Mesenchymal stem cell (in vitro differentiated cells and primary cell): ENCODE results near the gene PTPN14.

Experiments used
- DNase-seq: peaks from one replicate; pipeline ENCODE4 v3.0.0-alpha.2; 2013
- H2AFZ ChIP-seq: one replicate; pipeline ENCODE4 v1.6.1; 2013; ENCODE audit warnings: low read depth, mild to moderate bottlenecking, control low read depth, inconsistent platforms, low read length, moderate library complexity
- H2AK5ac ChIP-seq: 2 replicates; pipeline ENCODE4 v1.6.1; 2013; ENCODE audit warnings: low read length, moderate library complexity, mild to moderate bottlenecking, inconsistent platforms; ENCODE audit not compliant: severe bottlenecking
- H2BK120ac ChIP-seq: one replicate; pipeline ENCODE4 v1.6.1; 2013; ENCODE audit warnings: low read depth, mild to moderate bottlenecking, inconsistent platforms, low read length, moderate library complexity
- H2BK12ac ChIP-seq, 2 experiments: one replicate each; pipeline ENCODE4 v1.6.1; 2013; ENCODE audit warnings: inconsistent platforms in 2 of 2, low read length in 2 of 2, mild to moderate bottlenecking in 2 of 2, moderate library complexity in 2 of 2, control low read depth in 1 of 2
- H2BK15ac ChIP-seq: one replicate; pipeline ENCODE4 v1.6.1; 2013; ENCODE audit warnings: mild to moderate bottlenecking, low read depth, inconsistent platforms; ENCODE audit not compliant: poor library complexity, severe bottlenecking
- H2BK5ac ChIP-seq: 2 replicates; pipeline ENCODE4 v1.6.1; 2013; ENCODE audit warnings: low read depth, mild to moderate bottlenecking, low read length, control low read depth, inconsistent platforms; ENCODE audit not compliant: poor library complexity, severe bottlenecking
- H3K14ac ChIP-seq, 2 experiments: one replicate each; pipeline ENCODE4 v1.6.1; 2013; ENCODE audit warnings: inconsistent platforms in 2 of 2, low read length in 2 of 2, control low read depth in 1 of 2, mild to moderate bottlenecking in 1 of 2, moderate library complexity in 1 of 2
- H3K18ac ChIP-seq, 2 experiments: one replicate each; pipeline ENCODE4 v1.6.1; 2013; ENCODE audit warnings: inconsistent platforms in 2 of 2, low read length in 2 of 2, control low read depth in 1 of 2, low read depth in 1 of 2, mild to moderate bottlenecking in 1 of 2
- H3K23ac ChIP-seq, 2 experiments: one replicate each; pipeline ENCODE4 v1.6.1; 2013; ENCODE audit warnings: inconsistent platforms in 2 of 2, low read length in 2 of 2, mild to moderate bottlenecking in 2 of 2, moderate library complexity in 2 of 2, control low read depth in 1 of 2
- H3K27ac ChIP-seq: 2 replicates; pipeline ENCODE4 v1.5.1; 2013; ENCODE audit warnings: mild to moderate bottlenecking, moderate library complexity, low read length, control low read depth, inconsistent platforms; ENCODE audit not compliant: poor library complexity, severe bottlenecking
- H3K27me3 ChIP-seq, 2 experiments: 2 replicates each; pipeline versions ENCODE4 v1.6.1 to v1.7.0; 2013; ENCODE audit warnings: low read length in 2 of 2, mild to moderate bottlenecking in 2 of 2, moderate library complexity in 2 of 2, control low read depth in 1 of 2, inconsistent platforms in 1 of 2; ENCODE audit not compliant: control insufficient read depth in 1 of 2, insufficient read depth in 1 of 2
- H3K36me3 ChIP-seq, 2 experiments: 2 replicates each; pipeline versions ENCODE4 v1.6.1 to v1.7.0; 2013; ENCODE audit warnings: low read length in 2 of 2, control low read depth in 1 of 2, inconsistent platforms in 1 of 2, low read depth in 1 of 2, mild to moderate bottlenecking in 1 of 2; ENCODE audit not compliant: insufficient read depth in 2 of 2, control insufficient read depth in 1 of 2
- H3K4ac ChIP-seq, 2 experiments: one replicate each; pipeline ENCODE4 v1.6.1; 2013; ENCODE audit warnings: inconsistent platforms in 2 of 2, low read length in 2 of 2, mild to moderate bottlenecking in 2 of 2, moderate library complexity in 2 of 2, control low read depth in 1 of 2, low read depth in 1 of 2
- H3K4me1 ChIP-seq: 2 replicates; pipeline ENCODE4 v1.6.1; 2013; ENCODE audit warnings: low read depth, low read length, control low read depth; ENCODE audit not compliant: control insufficient read depth, insufficient read depth
- H3K4me2 ChIP-seq: 2 replicates; pipeline ENCODE4 v1.6.1; 2013; ENCODE audit warnings: low read length, mild to moderate bottlenecking, inconsistent platforms; ENCODE audit not compliant: poor library complexity, severe bottlenecking
- H3K4me3 ChIP-seq, 2 experiments: 2 replicates each; pipeline versions ENCODE4 v1.5.1 to v1.7.0; 2013; ENCODE audit warnings: low read length in 2 of 2, mild to moderate bottlenecking in 2 of 2, control low read depth in 1 of 2, low read depth in 1 of 2; ENCODE audit not compliant: insufficient read depth in 1 of 2
- H3K79me1 ChIP-seq: replicated peaks from 2 replicates; pipeline ENCODE4 v1.6.1; 2013; ENCODE audit warnings: mild to moderate bottlenecking, control low read depth, low read length, inconsistent platforms; ENCODE audit not compliant: poor library complexity, severe bottlenecking
- H3K9ac ChIP-seq: 2 replicates; pipeline ENCODE4 v1.7.0; 2013; ENCODE audit warnings: mild to moderate bottlenecking, low read length, moderate library complexity
- H3K9me3 ChIP-seq: 2 replicates; pipeline ENCODE4 v1.7.0; 2013; ENCODE audit warnings: mild to moderate bottlenecking, low read length; ENCODE audit not compliant: control insufficient read depth
- H4K8ac ChIP-seq: one replicate; pipeline ENCODE4 v1.6.1; 2013; ENCODE audit warnings: inconsistent platforms, mild to moderate bottlenecking, low read length, moderate library complexity
- H4K91ac ChIP-seq: one replicate; pipeline ENCODE4 v1.6.1; 2013; ENCODE audit warnings: mild to moderate bottlenecking, low read length, inconsistent platforms
- WGBS: methylation state at CpG from one replicate; pipeline ENCODE4 v1.1.7; 2013; ENCODE audit warnings: mixed read lengths; 5-methylcytosine and 5-hydroxymethylcytosine counted together

PTPN14 gene

GRCh38 chr1:214540324-214540723 is 11.1 kb downstream of the PTPN14 start:
- DNase-seq = no peak
- H3K18ac ChIP-seq = no peak overlapping the region
- 46% methylated on average over 2 of the region's 5 CpGs for WGBS
- no peak overlapping the region for H2BK12ac ChIP-seq
- H2BK15ac ChIP-seq = no peak overlapping the region
- peak overlapping the region; percentile 45 for H3K4me2 ChIP-seq
- H3K4ac ChIP-seq = no peak overlapping the region
- H3K27ac ChIP-seq = no peak overlapping the region
- H3K36me3 ChIP-seq = peaks cover 4 to 7% of the 10 kb centered on the region in 2 experiments
- H4K91ac ChIP-seq = no peak overlapping the region
- H2AFZ ChIP-seq = no peak overlapping the region
- H2AK5ac ChIP-seq = no peak overlapping the region
- no peaks in the 10 kb centered on the region for H3K79me1 ChIP-seq
- H2BK120ac ChIP-seq = no peak overlapping the region
- no peaks in the 10 kb centered on the region for H3K9me3 ChIP-seq
- no peak overlapping the region for H3K14ac ChIP-seq
- no peak overlapping the region for H4K8ac ChIP-seq
- no peaks in the 10 kb centered on the region for H3K27me3 ChIP-seq
- H3K9ac ChIP-seq = no peak overlapping the region
- H3K4me1 ChIP-seq = peaks cover 14% of the 10 kb centered on the region
- H2BK5ac ChIP-seq = no peak overlapping the region
- H3K23ac ChIP-seq = no peak overlapping the region
- no peak overlapping the region for H3K4me3 ChIP-seq

GRCh38 chr1:214538496-214538895 is 12.9 kb downstream of the PTPN14 start:
- no peak overlapping the region for H2AFZ ChIP-seq
- no CpG with 5 or more reads among the region's 3 CpGs for WGBS
- H3K27ac ChIP-seq = no peak overlapping the region
- no peak for DNase-seq
- no peaks in the 10 kb centered on the region for H3K79me1 ChIP-seq
- no peak overlapping the region for H4K8ac ChIP-seq
- no peak overlapping the region for H2BK120ac ChIP-seq
- H2BK12ac ChIP-seq = no peak overlapping the region
- no peak overlapping the region for H2BK15ac ChIP-seq
- H3K9me3 ChIP-seq = no peaks in the 10 kb centered on the region
- no peak overlapping the region for H2BK5ac ChIP-seq
- H3K4me2 ChIP-seq = peak overlapping the region; percentile 8
- H3K23ac ChIP-seq = no peak overlapping the region
- H2AK5ac ChIP-seq = no peak overlapping the region
- peaks cover 4 to 7% of the 10 kb centered on the region in 2 experiments for H3K36me3 ChIP-seq
- H3K27me3 ChIP-seq = no peaks in the 10 kb centered on the region
- no peak overlapping the region for H3K18ac ChIP-seq
- H3K4me1 ChIP-seq = peaks cover 10% of the 10 kb centered on the region
- no peak overlapping the region for H3K4me3 ChIP-seq
- no peak overlapping the region for H3K4ac ChIP-seq
- no peak overlapping the region for H3K14ac ChIP-seq
- no peak overlapping the region for H3K9ac ChIP-seq
- no peak overlapping the region for H4K91ac ChIP-seq

DNA sequence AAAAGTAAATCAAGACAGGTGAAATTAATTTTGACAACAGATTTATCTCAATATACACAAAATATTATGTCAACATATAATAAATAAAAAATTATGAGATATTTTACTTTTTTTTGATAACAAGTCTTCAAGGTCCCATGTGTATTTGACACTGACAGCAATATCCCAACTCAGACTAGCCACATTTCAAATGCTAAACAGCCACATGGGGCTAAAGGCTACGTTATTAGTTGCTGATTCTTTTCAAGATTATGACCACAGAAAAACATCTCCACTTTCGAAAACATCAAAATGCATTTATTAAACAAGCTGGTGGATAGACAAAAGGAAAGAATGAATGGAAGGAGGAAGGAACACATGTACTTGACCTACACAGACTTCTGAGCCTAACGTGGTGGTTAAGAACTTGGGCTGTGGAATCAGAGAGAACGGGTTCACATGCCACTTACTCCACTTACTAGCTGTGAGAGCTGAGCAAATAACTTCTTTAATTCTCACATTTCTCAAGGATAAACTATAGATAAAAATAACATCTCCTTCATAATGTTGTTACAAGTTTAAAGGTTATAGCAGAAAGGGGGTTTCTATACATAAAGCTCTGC is 13.4 kb downstream of the PTPN14 start:
- Histone ChIP-seq H4K91ac (no peak overlapping the region), H2BK15ac (no peak overlapping the region), H2AK5ac (no peak overlapping the region), H4K8ac (no peak overlapping the region), H3K23ac (no peak overlapping the region), H2BK5ac (no peak overlapping the region), H3K79me1 (no peaks in the 10 kb centered on the region), H3K9me3 (no peaks in the 10 kb centered on the region), H3K4ac (no peak overlapping the region), H3K4me3 (no peak overlapping the region), H2AFZ (no peak overlapping the region), H3K27me3 (no peaks in the 10 kb centered on the region), H2BK120ac (no peak overlapping the region), H3K18ac (no peak overlapping the region), H3K36me3 (peaks cover 7 to 10% of the 10 kb centered on the region in 2 experiments), H3K4me1 (peaks cover 10% of the 10 kb centered on the region), H3K14ac (no peak overlapping the region), H3K27ac (no peak overlapping the region), H2BK12ac (no peak overlapping the region), H3K9ac (no peak overlapping the region), H3K4me2 (no peak overlapping the region)
- WGBS = 81% methylated on average over 2 of the region's 4 CpGs
- DNase-seq = no peak

DNA sequence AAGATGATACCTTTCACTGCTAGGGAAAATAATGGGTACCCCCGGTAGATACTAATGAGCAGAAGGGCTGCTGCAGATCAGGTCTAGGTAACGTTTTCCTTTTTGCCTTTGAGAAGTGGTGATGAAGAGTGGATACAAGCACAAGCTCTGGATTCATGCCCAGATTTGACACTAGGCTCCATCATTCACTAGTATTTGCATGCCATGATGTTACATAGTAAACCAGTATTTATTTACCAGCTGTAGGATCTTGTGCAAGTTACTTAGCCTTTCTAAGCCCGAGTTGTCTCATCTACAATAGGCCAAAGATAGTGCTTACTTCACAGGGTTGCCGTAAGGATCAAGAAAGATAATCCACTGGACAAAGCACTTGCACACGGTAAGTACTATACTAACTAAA is 14.2 kb downstream of the PTPN14 start:
- Histone ChIP-seq H2BK120ac (no peak overlapping the region), H3K79me1 (no peaks in the 10 kb centered on the region), H3K9ac (no peak overlapping the region), H2BK15ac (no peak overlapping the region), H2BK5ac (no peak overlapping the region), H2BK12ac (no peak overlapping the region), H3K4me3 (no peak overlapping the region), H3K27ac (no peak overlapping the region), H3K18ac (no peak overlapping the region), H3K27me3 (no peaks in the 10 kb centered on the region), H4K8ac (no peak overlapping the region), H3K36me3 (peaks cover 12 to 17% of the 10 kb centered on the region in 2 experiments), H3K4ac (no peak overlapping the region), H3K4me2 (no peak overlapping the region), H3K9me3 (no peaks in the 10 kb centered on the region), H3K23ac (no peak overlapping the region), H3K14ac (no peak overlapping the region), H2AFZ (no peak overlapping the region), H2AK5ac (no peak overlapping the region), H3K4me1 (peaks cover 8% of the 10 kb centered on the region), H4K91ac (no peak overlapping the region)
- WGBS = 81% methylated on average over 5 of the region's 5 CpGs
- DNase-seq = peak; percentile 76
